DMS 273 (cell line): ENCODE data around the gene KIR2DL4.
"Not testable (repeated sequence)": the region's sequence is repeated elsewhere in the genome, so short reads cannot be mapped to it uniquely, and the experiment has no call there.

Source experiments
- DNase-seq: peaks from one replicate; lab custom pipeline; 2025; ENCODE audit not compliant: unreplicated experiment; lab: John Stamatoyannopoulos, UW

Gene KIR2DL4

GRCh38 chr19:54804101-54804500 lies 691 bp downstream of the KIR2DL4 start:
- no peak for DNase-seq

- no peak for DNase-seq
These were observed 1.2 kb downstream of the KIR2DL4 start for GRCh38 chr19:54804571-54804970.

GRCh38 chr19:54805665-54806515 lies 2.5 kb downstream of the KIR2DL4 start:
- DNase-seq: no peak

GRCh38 chr19:54806516-54806838 lies 3.1 kb downstream of the KIR2DL4 start:
- no peak for DNase-seq

GRCh38 chr19:54814571-54814970 lies 11.2 kb downstream of the KIR2DL4 start:
- DNase-seq: not testable (repeated sequence)

- DNase-seq: not testable (repeated sequence)
These were observed 12.8 kb downstream of the KIR2DL4 start, which contains the start of gene KIR3DL1 for GRCh38 chr19:54816251-54816650. Gene KIR3DL1, plus strand, starts transcription at chr19:54816468.

- DNase-seq: no peak
These were observed 14.5 kb downstream of the KIR2DL4 start for GRCh38 chr19:54817670-54818536.

- DNase-seq: not testable (repeated sequence)
These were observed 21.0 kb downstream of the KIR2DL4 start for GRCh38 chr19:54824416-54824815.

- not testable (repeated sequence) for DNase-seq
These were observed 21.9 kb downstream of the KIR2DL4 start for GRCh38 chr19:54825326-54825725.

GRCh38 chr19:54828064-54828463 lies 24.7 kb downstream of the KIR2DL4 start:
- not testable (repeated sequence) for DNase-seq

- DNase-seq: not testable (repeated sequence)
These were observed 29.1 kb downstream of the KIR2DL4 start, which contains the start of gene KIR2DS4 for GRCh38 chr19:54832496-54832895. Gene KIR2DS4, plus strand, starts transcription at chr19:54832676.

- DNase-seq: not testable (repeated sequence)
These were observed 31.7 kb downstream of the KIR2DL4 start for GRCh38 chr19:54835126-54835525.

GRCh38 chr19:54837522-54837921 lies 34.1 kb downstream of the KIR2DL4 start:
- DNase-seq: not testable (repeated sequence)

GRCh38 chr19:54843171-54843570 lies 39.8 kb downstream of the KIR2DL4 start:
- not testable (repeated sequence) for DNase-seq

- not testable (repeated sequence) for DNase-seq
These were observed 46.7 kb downstream of the KIR2DL4 start, which contains the start of gene KIR3DL2 for GRCh38 chr19:54850061-54850640. Gene KIR3DL2, plus strand, starts transcription at chr19:54850443. Its CDS starts 33 bp downstream, at chr19:54850476.

- no peak for DNase-seq
These were observed 47.5 kb downstream of the KIR2DL4 start for GRCh38 chr19:54850930-54851329.

- DNase-seq: no peak
These were observed 47.9 kb downstream of the KIR2DL4 start for GRCh38 chr19:54851353-54851752.

- DNase-seq: not testable (repeated sequence)
These were observed 51.8 kb downstream of the KIR2DL4 start for GRCh38 chr19:54855241-54855640.

GRCh38 chr19:54858476-54858875 lies 55.1 kb downstream of the KIR2DL4 start:
- not testable (repeated sequence) for DNase-seq

GRCh38 chr19:54859421-54859820 lies 56.0 kb downstream of the KIR2DL4 start:
- DNase-seq: not testable (repeated sequence)

GRCh38 chr19:54863459-54863858 lies 60.0 kb downstream of the KIR2DL4 start:
- DNase-seq: not testable (repeated sequence)
